ENCODE measurements around the gene PRR19.

Gene PRR19

DNA sequence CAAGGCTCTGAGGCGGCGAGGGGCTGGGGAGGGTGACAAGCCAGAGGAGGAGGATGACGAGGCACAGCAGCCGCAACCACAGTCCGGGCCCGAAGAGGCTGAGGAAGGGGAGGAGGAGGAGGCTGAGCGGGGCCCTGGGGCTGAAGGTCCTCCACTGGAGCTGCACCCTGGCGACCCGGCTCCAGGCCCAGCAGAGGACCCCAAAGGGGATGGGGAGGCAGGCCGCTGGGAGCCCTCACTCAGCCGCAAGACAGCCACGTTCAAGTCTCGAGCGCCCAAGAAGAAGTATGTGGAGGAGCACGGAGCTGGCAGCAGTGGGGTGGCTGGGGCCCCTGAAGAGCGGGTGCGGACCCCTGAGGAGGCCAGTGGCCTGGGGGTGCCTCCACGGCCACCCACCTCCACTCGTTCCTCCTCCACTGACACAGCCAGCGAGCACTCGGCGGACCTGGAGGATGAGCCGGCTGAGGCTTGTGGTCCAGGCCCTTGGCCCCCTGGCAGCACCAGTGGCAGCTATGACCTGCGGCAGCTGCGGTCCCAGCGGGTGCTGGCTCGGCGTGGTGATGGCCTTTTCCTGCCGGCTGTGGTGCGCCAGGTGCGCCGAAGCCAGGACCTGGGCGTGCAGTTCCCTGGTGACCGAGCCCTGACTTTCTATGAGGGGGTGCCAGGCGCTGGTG, 29.9 kb upstream of the PRR19 start:
- DNase-seq = no peak

DNA sequence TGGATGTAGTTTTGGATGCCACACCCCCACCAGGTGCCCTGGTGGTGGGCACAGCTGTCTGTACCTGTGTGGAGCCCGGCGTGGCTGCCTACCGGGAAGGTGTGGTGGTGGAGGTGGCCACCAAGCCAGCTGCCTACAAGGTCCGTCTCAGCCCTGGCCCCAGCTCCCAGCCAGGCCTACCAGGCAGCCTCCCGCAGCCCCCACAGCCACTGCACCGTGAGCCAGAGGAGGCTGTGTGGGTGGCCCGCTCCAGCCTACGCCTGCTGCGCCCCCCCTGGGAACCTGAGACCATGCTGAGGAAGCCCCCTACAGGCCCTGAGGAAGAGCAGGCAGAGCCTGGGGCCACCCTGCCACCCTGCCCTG, 29.4 kb upstream of the PRR19 start:
- no peak for DNase-seq

DNA sequence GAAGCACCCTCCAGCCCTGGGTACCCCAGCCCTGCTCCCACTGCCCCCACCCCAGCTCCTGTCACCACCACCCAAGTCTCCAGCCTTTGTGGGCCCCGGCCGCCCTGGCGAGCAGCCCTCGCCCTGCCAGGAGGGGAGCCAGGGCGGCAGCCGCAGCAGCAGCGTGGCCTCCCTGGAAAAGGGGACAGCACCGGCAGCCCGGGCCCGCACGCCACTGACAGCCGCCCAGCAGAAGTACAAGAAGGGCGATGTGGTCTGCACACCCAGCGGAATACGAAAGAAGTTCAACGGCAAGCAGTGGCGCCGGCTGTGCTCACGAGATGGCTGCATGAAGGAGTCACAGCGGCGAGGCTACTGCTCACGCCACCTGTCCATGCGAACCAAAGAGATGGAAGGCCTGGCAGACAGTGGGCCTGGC, 28.9 kb upstream of the PRR19 start:
- no peak for DNase-seq

DNA sequence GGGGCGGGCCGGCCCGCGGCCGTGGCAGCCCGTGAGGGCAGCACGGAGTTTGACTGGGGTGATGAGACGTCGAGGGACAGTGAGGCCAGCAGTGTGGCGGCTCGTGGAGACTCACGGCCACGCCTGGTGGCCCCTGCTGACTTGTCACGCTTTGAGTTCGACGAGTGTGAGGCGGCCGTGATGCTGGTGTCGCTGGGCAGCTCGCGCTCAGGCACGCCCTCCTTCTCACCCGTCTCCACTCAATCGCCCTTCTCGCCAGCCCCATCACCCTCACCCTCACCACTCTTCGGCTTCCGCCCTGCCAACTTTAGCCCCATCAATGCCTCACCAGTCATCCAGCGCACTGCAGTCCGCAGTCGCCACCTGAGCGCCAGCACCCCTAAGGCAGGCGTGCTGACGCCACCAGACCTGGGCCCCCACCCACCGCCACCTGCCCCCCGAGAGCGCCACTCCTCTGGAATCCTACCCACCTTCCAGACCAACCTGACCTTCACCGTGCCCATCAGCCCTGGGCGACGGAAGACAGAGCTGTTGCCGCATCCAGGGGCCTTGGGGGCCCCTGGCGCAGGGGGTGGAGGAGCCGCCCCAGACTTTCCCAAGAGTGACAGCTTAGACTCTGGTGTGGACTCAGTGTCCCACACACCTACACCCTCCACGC, 28.4 kb upstream of the PRR19 start:
- no peak for DNase-seq

DNA sequence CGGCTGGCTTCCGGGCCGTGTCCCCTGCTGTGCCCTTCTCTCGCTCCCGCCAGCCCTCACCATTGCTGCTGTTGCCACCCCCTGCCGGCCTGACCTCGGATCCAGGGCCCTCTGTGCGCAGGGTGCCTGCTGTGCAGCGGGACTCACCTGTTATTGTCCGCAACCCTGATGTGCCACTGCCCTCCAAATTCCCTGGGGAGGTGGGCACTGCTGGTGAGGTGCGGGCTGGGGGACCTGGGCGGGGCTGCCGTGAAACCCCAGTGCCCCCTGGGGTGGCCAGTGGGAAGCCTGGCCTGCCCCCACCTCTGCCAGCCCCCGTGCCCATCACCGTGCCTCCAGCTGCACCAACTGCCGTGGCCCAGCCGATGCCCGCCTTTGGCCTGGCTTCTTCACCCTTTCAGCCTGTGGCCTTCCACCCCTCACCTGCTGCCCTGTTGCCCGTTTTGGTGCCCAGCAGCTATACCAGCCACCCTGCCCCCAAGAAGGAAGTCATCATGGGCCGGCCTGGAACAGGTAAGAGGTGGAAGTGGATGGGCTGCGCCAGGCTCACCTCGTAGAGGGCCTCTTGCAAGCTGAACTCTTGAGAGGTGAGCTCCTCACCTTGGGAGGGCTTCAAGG, 27.8 kb upstream of the PRR19 start:
- DNase-seq = no peak

DNA sequence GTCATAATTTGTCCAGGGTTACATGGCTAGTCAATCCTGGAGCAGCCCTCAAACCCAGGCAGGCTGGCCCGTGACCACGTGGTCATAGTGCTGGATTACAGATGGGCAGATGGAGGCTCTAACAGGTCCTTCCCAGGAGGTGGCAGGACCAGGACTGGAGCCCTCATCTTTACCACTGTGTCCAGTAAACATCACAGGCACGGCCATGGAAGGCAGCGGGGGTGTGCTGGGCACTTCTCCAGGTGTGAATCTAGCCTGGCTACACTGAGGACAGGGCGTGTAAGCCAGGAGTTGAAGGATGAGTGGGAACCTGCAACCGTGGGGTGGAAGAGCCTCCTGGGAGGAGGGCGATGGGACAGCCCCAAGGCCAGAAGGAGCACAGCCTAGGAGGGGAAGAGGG, 26.8 kb upstream of the PRR19 start:
- no peak for DNase-seq

DNA sequence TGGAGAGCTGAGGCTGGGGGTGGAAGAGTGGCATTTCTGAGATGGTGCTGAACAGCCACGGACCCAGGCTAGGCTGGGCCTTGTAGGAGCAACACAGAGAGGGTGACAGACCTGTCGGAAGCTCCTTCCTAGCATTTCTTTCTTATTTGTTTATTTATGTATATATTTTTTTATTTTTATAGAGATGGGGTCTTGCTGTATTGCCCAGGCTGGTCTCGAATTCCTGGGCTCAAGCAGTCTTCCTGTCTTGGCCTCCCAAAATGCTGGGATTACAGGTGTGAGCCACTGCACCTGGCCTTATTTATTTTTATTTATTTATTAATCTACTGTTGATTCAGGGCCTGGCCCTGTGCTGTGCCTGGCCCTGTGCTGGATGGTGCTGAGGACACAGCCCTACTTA, 26.4 kb upstream of the PRR19 start:
- no peak for DNase-seq

DNA sequence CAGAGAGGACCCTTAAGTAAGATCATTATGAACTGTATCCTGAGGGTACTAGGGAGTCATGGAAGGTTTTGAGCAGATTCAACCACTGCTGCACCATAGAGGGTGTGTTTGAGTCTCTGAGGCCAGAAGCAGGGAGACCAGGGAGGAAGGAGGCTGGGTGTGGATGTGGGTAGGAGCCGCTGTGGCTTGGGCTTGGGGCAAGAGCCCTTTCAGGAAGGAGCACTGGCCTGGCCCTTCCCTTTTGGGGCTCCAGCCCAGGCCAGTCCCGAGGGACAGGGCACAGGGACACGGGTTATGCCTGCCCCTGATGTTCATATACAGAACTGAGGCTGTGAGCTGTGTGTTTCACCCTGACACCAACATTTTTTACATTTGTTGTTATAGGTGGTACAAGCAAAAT, 25.6 kb upstream of the PRR19 start:
- no peak for DNase-seq

DNA sequence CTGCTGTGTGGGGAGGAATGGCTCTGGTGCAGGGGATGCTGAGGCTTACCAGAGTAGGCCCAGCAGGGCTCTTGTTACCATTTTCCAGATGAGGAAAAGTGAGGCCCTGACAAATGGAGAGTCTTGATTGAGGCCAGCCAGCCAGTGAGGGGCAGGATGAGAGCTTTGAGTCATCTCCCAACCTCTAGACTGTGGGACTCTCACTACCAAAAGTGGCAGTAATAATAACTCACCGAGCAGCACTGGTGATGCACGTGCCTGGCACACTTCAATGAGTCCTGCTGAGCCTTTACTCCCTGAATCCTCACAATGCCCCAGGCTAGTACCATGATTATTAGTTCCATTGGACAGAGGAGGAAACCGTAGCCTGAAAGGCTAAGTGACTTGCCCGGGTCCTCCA, 25.1 kb upstream of the PRR19 start:
- peak; percentile 54 to 55 for DNase-seq

DNA sequence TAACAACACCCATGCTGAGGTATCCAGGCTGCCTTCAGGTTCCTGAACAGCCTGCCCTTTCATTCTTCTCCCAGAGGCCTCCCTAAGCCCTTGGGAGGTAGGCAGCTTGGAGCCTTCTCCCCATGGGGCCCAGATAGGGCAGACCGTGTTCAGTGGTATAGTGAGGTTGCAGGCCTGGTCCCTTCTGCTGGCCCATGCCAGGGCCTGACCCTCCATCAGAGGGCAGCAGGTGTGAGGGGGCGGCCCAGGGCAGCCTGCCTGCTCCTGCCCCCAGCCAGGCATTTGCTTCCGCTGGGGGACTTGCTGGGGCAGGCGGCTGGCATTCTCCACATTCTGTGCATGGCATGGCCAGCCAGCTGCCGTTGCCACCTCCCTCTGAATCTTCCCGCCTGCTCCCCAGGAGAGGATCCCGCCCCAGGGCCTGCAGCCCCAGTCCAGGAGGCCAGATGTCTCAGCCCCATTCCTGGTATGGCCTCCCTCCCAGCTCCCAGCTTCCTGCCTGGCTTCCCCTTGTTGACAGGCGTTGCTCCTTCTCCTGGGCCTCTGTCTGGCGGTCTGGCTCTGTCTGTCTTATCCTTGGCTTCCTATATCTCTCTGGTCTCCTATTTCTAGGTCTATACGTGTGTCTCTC, 24.0 kb upstream of the PRR19 start:
- no peak for DNase-seq

DNA sequence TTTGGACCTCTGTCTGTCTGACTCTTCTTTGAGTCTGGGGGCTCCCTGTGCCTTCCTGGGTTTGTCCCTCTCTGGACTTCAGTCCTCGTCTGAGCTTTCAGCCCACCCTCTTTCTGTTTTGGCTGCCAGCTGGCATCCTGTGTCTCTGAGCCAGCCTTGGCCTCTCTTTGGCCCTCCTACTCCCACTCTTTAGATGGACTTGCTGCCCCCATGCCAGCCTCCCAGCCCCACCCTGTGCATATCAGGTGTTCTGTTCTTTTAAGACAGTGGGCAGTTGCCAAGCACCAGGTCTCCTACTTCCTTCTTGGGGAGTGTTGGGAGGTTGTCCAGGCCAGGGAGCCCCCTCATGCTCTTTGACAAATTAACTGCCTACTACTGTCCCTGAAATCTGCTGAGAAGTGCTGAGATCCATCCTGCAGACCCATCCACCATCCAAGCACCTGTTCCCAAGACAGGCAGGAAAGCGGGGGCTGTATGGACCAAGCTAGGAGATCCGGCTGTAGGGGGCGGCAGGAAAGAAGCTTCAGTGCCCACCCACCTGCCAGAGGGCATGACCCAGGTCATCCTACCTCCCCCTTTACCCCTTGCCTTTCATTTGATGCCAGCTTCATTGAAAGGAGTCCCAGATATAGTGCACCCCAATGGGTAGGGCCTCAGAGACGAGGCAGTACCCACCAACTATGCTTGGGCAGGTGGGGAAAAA, 23.3 kb upstream of the PRR19 start:
- no peak for DNase-seq

DNA sequence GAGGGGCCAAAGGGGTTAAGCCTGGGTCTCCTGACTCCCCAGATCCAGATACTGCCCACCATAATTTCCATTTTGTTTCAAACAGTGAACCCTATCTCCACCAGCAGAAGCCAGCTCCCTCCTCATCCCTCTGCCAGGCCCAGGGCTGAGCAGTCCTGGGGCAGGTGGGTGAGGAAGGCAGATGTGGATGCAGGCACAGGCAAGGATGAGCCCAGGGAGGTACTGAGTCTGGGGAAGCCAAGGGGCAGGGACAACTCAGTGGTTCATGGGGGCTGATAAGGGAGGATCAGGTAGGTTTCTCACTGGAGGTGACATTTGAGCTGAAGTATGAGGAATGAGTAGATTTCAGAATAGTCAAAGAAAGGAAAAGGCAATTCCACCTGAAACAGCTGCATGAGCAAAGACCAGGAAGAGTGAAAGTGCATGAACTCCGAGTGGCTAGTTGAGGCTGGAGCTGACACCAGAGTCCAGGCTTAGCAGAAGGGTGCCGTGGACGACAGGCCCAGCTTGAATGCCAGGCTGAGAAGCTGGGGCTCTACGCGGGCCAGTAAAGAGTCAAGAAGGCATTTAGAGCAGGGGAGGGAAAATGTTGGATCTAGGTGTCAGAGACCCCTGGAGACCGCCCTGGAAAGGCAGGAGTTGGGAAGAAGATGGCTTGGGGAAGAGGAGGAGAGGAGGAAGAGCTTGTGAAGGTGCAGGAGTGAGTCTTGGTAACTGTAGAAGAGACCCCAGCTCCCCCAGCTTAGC, 22.6 kb upstream of the PRR19 start:
- no peak for DNase-seq

DNA sequence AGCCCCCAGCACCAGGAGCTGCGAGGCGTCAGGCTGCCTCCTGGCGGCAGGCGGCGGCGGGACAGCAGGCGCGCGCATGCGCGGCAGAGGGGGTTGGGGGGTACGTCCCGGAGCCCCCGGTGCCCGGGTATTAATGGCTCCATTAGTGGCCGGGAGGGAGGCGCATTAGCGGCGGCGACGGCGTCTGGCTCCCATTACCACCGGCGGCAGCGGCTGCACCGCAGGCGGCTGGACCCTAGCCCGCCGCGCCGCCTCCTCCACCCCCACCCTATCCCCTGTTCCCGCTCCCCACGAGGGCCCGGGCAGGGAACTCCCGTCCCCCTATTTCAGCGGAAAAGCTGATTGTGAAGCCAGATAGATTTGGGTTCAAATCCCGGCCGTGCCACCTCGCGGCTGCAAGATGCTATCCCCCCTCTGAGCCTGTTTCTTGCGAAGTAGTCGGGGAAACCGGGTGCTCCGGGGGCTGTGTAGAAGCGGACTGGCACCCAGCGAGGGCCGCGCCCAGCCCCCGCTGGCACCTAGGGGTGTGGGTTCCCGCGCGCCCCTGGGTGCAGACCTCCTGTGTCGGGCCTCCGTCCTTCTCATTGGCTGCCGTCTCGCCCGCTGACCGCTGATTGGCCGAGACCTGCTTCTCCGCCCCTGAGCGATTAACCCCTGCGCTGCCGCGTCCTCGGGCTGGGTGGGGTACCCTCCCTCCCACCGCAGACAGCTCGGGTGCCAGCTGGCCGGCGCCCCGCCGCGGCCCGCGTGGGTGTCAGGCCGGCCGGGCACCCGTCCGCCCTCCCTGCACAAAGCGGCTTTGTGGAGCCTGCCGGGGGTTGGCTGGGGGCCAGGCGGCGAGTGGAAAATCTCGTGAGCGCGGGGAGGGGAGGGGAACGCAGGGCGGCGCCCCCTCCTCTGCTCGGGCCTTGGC, 21.8 kb upstream of the PRR19 start:
- peak; percentile 92 to 93 for DNase-seq

DNA sequence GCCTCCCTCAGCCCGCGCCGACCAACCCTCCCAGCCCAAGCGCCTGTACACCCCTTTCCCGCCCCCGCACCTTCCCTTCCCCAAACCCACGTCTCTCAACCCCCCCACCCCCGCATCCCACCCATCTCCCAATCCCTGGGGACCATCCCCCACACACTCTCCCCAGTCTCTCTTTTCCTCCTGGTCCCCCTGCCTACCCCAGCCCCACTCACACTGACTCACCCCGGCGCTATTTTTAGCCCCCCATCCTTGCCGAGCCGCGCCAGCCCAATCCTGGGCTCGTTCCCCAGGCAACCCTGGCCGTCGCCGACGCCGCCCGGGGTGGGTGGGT, 21.2 kb upstream of the PRR19 start:
- peak in 1 of 2 experiments; percentile 48 for DNase-seq

DNA sequence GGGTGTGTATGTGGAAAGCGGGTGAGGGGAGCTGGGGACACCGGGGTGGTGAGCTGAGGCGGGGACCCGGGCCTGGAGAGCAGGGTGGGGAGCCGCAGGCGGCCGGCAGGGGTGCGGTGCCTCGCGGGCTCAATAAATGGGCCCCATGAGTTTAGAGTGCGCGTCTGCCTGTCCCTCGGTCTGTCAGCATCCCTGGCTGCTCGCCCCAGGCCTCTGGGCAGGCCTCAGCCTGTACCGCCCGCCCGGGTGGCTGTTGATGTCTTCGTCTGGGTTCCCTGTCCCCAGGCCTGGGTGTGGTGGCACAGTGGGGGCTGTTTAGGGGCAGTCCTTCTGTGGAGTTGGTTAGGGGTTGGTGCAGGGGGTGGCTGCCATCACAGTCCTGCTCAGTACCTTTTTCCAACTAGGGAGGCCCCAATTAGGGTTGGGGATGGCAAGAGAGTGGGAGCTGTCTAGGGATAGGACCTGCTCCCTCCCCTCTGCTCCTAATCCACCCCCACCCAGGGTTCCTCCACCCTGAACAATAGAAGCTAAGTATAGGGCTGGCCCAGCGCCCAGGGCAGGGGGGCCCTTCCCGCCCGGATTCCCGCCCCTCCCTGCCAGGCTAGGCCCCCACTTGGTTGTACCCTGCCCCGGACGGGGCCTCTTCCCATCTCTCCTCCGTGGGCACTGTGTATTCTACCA, 20.6 kb upstream of the PRR19 start:
- peak; percentile 57 to 63 for DNase-seq

DNA sequence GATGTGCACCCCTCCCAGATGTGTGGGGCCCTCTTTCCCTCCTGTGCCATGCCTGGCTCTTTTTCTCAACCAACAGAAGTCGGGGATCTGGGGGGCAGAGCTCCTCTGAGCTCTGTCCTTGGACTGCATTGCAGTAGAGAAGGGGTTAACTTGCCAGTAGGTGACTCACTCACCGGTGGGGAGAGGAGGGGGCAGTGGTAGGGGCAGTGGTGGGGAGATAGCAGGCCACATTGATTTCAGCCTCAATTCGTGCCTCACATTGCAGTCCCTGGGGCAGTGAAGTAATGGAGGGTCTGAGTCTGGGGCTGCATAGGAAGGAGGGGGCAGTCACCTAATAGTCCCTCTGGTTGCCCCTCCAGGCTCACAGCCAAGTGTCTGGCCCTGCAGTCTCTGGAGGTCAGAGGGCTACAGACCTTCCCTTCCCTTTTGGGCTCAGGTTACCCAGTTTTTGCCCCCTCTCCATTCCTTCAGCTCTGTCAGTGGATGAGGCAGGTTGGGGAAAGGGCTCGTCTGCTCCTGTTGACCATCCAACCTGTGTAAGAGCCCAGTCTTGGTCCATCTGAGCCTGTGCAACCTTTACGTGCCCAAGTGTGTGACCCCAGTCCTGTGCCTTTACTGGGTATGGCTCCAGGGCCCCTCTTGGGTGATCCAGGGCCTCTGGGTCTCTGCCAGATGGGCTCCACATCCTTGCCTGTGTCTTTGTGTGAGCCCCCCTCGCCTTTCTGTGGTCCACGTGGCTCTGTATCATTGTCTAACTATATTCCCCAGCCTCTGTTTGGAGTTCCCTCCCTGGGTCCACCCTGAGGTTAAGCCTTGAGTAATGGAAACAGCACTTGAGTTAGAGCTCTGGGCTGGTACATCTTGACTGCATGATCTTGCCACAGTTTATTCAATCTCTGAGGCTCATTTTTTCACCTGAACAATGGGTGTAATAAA, 19.8 kb upstream of the PRR19 start:
- peak in 1 of 2 experiments; percentile 43 for DNase-seq

DNA sequence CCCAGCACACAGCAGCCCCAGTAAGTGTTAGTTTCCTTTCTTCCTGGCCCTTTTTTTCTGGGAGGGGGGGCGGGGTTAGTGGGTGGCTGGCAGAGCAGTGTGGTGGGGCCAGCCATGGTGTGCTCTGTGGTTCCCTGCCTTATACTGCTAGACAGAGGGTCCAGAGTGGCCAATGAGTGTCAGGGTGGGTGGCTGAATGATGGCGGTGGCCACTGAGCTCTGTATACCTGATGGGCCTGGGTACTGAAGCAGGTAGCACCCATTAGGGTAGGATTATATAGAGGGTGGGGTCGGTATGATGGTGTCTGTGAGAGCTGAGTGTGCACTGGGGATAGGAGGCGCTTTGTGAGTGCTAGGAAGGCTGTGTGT, 19.1 kb upstream of the PRR19 start:
- DNase-seq = no peak

DNA sequence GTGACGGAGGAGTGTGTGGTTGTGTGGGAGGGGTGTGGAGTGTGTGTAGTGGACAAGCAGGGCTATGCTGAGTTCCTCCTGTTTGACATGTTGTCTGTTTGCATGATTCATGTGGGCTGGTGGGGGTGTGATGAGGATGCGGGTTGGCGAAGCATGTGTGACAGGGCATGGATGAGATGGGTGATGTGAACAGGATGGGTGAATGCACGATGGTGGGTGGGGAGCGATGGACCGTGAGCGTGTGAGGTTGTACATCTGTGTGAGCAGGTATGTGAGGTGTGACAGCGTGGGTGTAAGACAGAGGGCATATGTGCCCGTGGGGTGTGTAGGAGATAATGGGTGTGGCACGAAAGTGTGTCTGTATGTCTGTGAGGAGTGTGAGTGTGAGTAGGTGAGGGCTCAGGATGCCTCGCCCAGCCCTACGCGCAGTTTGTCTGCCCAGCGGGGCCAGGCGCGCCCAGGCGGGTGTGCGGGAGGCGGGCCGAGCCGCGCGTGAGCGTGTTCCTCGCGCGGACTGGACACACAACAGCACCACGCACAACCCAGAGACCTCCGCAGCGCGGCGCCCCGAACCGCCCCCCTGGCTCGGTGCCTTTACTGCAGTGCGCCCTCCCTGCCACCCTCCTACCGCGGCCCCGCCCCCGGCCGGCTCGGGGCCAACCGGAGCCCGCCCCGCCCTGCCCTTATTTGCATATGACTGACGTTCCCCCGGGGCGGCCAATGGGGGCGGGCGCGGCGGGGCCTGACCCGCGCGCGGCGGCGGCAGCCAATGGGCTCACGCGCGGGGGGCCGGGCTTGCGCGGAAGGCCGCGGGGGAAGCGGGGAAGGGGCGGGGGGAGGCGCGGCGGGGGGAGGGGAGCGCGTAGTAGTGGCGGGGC, 18.5 kb upstream of the PRR19 start:
- peak; percentile 96 for DNase-seq

DNA sequence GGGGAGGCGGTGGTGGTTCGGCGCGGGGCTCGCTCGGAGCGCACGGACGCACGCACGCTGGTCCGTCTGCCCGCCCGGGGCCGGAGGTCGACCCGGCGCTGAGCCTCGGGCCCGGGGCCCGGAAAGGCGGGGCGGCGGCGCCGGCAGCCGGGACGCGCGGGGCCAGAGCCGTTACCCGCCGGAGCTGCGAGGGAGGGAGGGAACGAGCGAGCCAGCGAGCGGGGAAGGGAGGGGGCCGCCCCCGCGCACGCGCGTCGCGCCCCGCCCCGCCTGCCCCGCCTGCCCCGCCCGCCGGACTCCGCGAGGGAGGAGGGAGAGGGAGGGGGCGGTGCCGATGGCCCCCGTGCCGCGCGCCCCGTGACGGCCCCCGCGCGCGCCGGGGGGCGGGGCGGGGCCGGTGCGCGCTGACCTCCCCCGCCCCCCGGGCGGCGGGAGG, 17.8 kb upstream of the PRR19 start:
- DNase-seq = no peak
